Measurements from ENCODE around the gene CERS4.
"Not testable (repeated sequence)": the region's sequence is repeated elsewhere in the genome, so short reads cannot be mapped to it uniquely, and the experiment has no call there.

Gene CERS4

GRCh38 chr19:8210421-8211101 lies 1.4 kb downstream of the CERS4 start:
- DNase-seq = no peak

GRCh38 chr19:8212212-8212611 lies 3.0 kb downstream of the CERS4 start:
- no peak for DNase-seq

DNA sequence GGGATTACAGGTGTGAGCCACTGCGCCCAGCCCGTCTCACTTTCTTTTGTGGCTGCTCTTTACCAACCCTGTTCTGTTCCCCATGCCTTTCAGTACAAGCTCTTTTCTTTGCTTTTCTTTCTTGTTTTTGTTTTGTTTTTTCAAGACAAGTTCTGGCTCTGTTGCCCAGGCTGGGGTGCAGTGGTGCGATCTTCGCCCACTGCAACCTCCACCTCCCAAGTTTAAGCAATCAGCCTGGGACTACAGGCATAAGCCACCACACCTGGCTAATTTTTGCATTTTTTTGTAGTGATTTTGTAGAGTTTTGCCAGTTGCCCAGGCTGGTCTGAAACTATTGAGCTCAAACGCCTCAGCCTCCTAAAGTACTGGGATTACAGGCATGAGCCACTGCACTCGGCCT lies 3.7 kb downstream of the CERS4 start:
- DNase-seq = no peak

DNA sequence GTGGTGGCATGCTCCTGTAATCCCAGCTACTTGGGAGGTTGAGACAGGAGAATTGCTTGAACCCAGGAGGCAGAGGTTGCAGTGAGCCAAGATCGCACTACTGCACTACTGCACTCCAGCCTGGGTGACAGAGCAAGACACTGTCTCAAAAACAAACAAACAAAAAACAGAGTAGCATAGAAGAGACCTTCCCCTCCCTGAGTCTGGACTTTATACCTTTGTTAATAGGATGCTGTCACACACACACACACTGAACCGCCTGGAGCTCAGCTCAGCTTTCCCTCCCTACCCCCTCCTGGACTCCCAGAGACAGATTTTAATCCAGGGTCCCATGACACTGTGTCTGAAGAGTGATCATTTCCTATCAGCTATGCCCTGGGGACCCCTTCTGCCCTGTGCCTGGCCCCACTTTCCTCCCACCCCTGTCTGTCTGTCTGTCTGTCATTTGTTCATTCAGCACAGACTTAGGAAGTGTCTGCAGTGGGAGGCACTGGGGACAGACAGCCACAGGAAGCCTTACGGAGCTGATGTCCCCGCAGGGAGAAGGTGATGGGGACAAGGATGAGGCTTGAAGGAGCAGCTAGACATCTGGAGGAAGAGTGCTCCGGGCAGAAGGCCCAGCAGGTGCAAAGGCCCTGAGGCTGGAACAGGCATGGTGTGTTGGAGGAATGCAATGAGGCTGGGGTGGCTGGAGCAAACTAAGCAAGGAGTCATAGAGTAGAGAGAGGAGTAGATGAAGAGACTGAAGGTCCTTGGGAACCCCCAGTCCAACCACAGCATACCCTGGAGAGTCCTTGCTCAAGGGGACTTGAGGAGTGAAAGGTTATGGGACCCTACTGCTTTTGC lies 4.9 kb downstream of the CERS4 start:
- DNase-seq = no peak

GRCh38 chr19:8214802-8215201 lies 5.6 kb downstream of the CERS4 start:
- no peak for DNase-seq

DNA sequence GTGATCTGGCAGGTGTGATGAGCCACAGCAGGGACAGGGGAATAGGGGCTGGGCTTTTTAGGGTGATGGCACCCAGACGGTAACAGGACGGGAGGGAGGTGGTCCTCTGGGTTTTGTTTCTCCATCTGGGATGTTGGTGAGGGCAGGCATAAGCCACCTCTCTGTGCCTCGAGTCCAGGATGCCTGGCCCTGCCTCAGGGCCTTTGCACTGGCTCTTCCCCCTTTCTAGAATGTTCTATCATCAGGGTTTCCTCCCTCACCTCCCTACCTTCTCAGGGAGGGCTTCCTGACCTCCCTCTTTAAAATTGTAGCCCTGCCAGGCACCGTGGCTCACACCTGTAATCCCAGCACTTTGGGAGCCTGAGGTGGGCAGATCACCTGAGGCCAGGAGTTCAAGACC lies 6.6 kb downstream of the CERS4 start:
- DNase-seq = no peak

DNA sequence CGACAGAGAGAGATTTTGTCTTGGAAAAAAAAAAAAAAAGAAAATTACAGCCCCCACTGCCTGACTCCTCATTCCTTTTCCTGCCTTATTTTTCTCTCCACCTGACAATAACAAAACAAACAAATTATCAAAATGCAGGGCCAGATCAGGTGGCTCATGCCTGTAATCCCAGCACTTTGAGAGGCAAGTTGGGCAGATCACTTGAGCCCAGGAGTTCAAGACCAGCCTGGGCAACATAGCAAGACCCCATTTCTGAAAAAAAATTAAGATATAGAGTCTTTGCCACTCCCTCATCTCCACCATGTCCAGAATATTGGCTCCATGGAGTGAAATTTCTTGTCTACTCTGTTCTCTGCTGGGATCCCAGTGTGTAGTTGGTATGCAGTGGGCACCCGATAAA lies 7.2 kb downstream of the CERS4 start:
- DNase-seq = no peak

- not testable (repeated sequence) for DNase-seq
Measured at GRCh38 chr19:8218127-8218526, 9.0 kb downstream of the CERS4 start.

- no peak for DNase-seq
Measured at GRCh38 chr19:8220481-8220880, 11.3 kb downstream of the CERS4 start.

DNA sequence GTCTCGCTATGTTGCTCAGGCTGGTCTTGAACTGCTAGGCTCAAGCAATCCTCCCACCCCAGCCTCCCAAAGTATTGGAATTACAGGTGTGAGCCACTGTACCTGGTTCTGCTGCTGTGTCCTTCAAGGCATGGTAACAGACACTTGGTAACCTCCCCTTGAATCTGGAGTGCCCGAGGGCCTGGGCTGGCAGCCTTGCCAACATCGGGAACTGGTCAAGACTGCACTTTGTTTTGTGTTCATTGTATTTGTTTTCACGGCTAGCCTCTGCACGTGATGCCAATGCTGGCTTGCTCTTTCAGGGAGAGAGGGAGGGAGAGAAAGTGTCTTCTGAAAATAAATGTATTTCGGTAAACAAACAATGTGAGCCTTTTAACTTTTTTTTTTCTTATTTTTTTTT lies 12.0 kb downstream of the CERS4 start:
- no peak for DNase-seq

DNA sequence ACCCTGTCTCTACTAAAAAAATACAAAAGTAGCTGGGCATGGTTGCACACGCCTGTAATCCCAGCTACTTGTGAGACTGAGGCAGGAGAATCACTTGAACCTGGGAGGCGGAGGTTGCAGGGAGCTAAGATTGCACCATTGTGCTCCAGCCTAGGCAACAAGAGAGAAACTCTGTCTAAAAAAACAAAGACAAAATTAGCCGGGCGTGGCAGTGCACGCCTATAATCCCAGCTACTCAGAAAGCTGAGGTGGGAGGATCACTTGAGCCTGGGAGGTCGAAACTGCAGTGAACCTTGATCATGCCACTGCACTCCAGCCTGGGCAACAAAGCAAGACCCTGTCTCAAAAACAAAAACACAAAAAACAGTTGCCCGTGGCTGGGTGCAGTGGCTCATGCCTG lies 14.3 kb downstream of the CERS4 start:
- DNase-seq = not testable (repeated sequence)

- no peak for DNase-seq
Measured at GRCh38 chr19:8224394-8225145, 15.4 kb downstream of the CERS4 start.

DNA sequence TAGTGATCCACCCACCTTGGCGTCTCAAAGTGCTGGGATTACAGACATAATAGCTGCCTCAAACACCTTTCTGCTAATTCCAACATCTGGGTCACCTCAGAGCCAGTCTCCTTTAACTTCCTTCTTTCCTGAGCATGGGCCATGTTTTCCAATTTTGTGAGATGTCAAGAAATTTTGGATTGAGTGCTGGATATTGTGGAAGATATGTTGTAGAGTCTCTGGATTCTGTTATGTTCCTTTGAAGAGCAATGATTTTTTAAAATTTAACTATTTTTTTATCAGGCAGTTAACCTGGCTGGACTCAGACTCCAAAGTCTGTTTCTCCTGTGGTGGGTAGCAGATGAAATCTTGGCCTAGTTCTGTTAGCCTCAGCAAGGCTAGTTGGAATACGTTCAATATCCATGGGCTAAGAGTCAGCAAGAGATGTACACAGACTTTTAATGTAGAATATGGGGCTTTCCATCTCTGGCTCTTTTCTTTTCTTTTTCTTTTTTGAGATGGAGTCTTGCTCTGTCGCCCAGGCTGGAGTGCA lies 22.0 kb downstream of the CERS4 start:
- DNase-seq = no peak

DNA sequence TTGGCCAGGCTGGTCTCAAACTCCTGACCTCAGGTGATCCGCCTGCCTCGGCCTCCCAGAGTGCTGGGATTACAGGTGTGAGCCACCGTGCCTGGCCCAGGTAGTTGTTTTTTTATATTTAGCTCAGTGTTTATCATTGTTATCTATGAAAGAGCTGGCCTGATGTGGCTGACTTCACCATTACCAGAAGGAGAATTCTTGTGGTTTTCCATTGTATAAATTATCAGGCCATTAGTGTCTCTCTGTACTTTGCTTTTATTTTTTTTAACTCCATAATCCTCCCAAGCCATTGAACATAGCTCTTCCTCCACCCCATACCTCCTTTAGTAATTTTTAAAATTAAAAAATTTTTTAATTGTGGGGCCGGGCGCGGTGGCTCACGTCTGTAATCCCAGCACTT lies 24.2 kb downstream of the CERS4 start:
- no peak for DNase-seq

DNA sequence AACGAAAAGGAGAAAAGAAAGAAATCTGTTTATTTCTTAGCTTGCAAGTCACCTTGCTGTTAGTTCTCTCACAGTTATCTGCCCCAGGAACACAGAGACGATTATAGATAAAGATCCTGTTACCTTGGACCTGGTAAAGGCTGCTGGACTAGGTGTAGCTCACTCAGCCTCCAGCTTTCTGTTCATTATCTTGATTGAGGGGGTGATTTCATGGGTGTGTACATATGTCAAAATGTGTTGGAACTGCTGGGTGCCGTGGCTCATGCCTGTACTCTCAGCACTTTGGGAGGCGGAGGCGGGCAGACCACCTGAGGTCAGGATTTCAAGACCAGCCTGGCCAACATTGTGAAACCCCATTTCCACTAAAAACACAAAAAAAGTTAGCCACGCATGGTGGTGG lies 27.9 kb downstream of the CERS4 start:
- DNase-seq = no peak

- DNase-seq = no peak
Measured at GRCh38 chr19:8238251-8238650, 29.1 kb downstream of the CERS4 start.

GRCh38 chr19:8239528-8240273 lies 30.5 kb downstream of the CERS4 start:
- DNase-seq = no peak

- peak; percentile 82 for DNase-seq
Measured at GRCh38 chr19:8240274-8241229, 31.4 kb downstream of the CERS4 start.

DNA sequence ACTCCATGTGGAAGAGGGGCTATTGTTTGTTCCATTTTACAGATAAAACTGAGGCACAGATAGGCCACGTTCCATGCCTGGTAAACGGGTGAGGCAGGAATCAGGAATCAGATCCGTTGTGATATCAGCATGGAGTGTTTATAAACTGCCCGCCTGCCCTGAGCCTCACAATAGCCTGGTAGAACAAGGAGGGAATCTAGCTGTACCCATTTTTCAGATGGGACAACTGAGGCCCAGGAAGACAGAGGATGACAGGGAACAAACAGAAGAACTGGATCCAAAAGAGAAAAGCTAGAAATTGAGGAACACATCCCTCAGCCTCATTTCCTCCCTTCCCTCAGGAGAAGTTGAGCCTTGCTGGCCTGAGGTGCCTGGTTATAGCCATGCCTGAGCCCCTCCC lies 32.5 kb downstream of the CERS4 start:
- DNase-seq = no peak

DNA sequence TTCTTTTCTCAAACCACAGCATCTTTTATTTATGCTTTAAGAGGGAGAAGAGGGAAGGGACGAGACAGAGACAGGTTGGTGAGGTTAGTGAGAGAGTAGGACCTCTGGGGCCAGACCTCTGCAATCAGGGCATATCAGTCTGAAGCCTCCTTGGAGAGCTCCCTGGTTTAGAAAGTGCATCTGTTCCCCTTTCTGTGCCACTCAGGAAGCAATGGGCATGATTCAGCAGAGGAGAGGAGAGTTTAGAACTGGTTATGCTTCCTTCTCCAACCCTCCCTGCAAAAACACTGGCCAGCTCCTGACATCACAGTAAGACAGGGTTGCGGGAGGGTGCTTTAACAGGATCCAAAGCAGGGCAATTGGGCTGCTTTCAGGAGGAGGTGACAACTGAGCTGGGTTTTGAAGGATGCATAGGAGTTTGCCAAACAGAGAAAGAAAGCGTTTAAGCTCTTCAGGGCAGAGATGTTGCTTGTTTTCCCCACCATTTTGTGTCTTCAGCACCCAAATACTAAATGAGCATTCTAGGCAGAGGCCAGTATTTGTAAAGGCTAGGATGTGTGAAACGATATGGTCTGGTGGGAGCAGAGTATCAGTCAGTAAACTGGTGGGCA lies 33.1 kb downstream of the CERS4 start:
- peak; percentile 5 for DNase-seq

- DNase-seq = no peak
Measured at GRCh38 chr19:8243146-8243545, 34.0 kb downstream of the CERS4 start.
